Natural killer cell treated with Interleukin-12 subunit alpha and Interleukin-12 subunit beta and Interleukin-15 and Interleukin-18, amount 100 ng/mL, for 72 hours (primary cell): ENCODE data around the gene ZIC5. TPM values are rescaled to one million over a fixed set of nuclear protein-coding genes. Genes with fewer than 3 reads are reported as not detected.

Experiments
- ATAC-seq, 2 donors: fragments of 150-1000 bp; cut with Tn5 transposase in 1 of 2; sonication (Bioruptor Pico), chemical (Tn5 transposase) in 1 of 2; 2 replicates each; pipeline ENCODE4 v1.10.0; 2021
- DNase-seq: peaks from one replicate; pipeline ENCODE4 v3.0.0; 2022; ENCODE audit warnings: low spot score
- H3K27ac Mint-ChIP-seq, 2 donors: 1 replicate in 1 of 2; 2 replicates in 1 of 2; pipeline ENCODE4 v1.8.0; 2022; ENCODE audit warnings: mixed read lengths in 2 of 2, mild to moderate bottlenecking in 1 of 2, moderate library complexity in 1 of 2
- H3K27me3 Mint-ChIP-seq, 2 donors: 1 replicate in 1 of 2; 2 replicates in 1 of 2; pipeline ENCODE4 v1.8.0; 2022; ENCODE audit warnings: mixed read lengths in 2 of 2
- H3K36me3 Mint-ChIP-seq: one replicate; pipeline ENCODE4 v1.8.0; 2022; ENCODE audit warnings: mixed read lengths
- H3K4me1 Mint-ChIP-seq, 2 donors: 1 replicate in 1 of 2; 2 replicates in 1 of 2; pipeline ENCODE4 v1.8.0; 2022; ENCODE audit warnings: low read depth in 2 of 2, mixed read lengths in 2 of 2, mild to moderate bottlenecking in 1 of 2
- H3K4me3 Mint-ChIP-seq: one replicate; pipeline ENCODE4 v1.8.0; 2022; ENCODE audit warnings: mixed read lengths
- H3K9me3 Mint-ChIP-seq: 2 replicates; pipeline ENCODE4 v1.8.0; 2022; ENCODE audit warnings: mixed read lengths
- total RNA-seq, 2 donors: library from RNA; stranded (reverse); gene quantifications; one replicate each; pipeline ENCODE4 v1.2.3, GENCODE V29; 2022

The ZIC5 gene
- total RNA-seq, 2 donors from 2014 or later: not detected

DNA sequence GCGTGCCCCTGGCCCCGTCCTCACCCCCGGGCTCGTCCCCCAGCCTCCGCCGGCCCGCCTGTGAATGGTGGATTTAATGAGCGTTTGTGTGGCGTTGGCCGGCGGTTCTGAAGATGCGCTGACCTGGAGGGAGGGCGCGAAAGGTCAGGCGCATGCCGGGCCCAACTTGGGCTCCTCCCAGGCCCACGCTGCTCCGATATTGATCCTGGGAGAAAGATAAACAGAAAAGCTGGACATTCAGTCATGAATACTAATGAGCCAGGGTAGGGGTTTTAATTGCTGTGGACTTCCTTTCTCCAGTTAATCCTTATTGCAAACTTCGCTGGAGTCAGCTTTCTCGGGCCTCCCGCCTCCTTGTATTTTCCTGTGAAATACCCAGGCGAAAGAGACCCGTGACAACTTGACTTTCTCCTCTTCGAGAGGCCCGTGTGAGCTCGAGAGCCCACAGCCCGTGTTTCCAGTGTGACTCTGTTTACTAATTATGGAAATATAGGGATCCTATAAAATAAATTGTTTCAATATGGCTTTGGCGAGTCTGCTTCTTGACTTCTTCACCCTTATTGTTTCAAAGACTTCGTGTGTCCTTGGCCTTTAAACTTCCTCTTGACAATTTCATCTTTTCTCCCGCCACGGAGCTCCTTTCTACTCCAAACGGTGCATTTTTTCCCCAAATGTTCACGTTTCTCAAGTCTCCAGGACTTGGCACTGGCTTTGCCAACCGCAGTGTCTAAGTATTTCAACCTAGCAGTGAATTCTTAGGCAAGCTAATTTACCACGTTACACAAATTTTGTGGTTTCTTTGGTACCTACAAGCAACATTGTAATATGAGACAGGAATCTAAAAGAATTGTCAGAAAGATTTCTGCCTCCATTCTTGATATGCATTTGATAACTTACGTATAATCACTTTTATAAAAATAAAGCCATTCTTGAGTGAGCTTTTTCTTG, 20.5 kb upstream of the ZIC5 start:
- ATAC-seq (no peak), DNase-seq (no peak)
- Mint-ChIP-seq H3K4me3 (no peak overlapping the region), H3K27ac (no peak overlapping the region), H3K36me3 (peaks cover 24% of the 10 kb centered on the region), H3K9me3 (no peaks in the 10 kb centered on the region), H3K4me1 (peaks cover 14% of the 10 kb centered on the region in 2 donors), H3K27me3 (peaks cover 59 to 73% of the 10 kb centered on the region in 2 donors)

DNA sequence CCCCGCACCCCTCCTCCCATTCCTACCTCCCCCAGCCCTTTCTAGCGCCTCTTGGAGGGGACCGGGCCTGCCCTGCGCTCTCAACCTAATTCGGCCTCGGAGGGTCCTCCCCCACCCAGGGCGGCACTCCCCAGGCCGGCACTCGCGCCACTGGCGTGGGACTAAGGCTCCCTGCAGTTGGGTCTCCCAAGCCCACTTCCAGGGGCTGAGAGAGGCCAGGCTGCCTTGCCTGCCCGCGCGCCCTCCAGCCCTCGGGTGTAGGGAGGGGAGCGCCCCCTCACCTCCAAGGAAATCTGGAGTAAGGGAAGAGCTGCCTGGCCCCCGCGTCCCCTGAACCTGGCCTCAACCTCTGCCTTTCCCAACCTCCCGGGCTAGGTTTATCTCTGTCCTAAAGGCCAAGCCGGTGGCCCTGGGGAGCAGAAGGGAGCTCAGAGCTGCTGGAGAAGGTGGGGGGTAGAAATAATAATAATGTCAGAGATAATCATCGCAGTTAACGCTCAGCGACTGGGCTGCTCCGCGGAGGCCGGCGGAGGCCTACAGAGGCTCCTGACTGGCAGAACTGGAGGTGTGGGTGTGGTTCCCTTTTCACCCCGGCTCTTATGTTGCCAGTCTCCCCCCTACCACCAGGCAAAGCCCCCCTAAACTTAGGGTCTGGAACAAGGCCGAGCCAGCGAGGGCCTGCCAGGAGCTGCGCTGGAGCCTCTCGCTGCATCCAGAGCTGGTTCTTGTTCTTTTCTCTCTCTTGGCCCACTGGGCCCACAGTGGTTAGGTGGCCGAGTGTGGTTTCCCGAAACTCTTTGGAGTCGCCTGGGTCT, 19.7 kb upstream of the ZIC5 start:
- Mint-ChIP-seq H3K4me3 (no peak overlapping the region), H3K9me3 (no peaks in the 10 kb centered on the region), H3K36me3 (peaks cover 18% of the 10 kb centered on the region), H3K27ac (no peak overlapping the region), H3K4me1 (peaks cover 14 to 16% of the 10 kb centered on the region in 2 donors), H3K27me3 (peaks cover 56 to 73% of the 10 kb centered on the region in 2 donors)
- ATAC-seq (no peak), DNase-seq (no peak)

DNA sequence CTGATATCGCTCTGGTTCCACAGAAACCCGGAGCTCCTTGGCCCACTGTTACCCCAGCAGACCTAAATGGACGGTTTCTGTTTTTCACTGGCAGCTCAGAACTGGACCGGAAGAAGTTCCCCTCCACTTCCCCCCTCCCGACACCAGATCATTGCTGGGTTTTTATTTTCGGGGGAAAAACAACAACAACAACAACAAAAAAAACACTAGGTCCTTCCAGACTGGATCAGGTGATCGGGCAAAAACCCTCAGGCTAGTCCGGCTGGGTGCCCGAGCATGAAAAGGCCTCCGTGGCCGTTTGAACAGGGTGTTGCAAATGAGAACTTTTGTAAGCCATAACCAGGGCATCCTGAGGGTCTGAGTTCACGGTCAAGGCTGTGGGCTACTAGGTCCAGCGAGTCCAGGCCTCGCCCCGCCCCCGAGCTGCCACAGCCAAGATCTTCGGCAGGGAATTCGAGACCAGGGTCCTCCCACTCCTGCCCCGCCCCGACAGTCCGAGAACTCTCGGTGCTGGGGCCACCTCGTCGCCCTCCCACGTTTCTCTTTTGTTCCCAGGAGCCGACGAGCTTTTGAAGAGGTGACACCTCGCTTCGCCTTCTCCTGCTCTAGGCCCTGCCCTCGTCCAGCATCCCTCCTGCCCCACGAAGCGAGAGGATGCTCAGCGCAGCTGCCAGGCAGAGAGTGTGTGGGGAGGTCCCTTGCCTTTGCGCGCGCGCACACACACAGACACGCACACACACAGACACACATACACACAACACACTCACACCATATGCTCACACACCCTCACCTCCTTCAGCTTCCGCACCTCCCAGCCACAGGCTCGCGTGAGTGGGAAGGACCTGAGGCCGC, 18.8 kb upstream of the ZIC5 start:
- peaks cover 54 to 71% of the 10 kb centered on the region in 2 donors for H3K27me3 Mint-ChIP-seq
- peaks cover 16% of the 10 kb centered on the region for H3K36me3 Mint-ChIP-seq
- DNase-seq (no peak), ATAC-seq (no peak)
- H3K9me3 Mint-ChIP-seq: no peaks in the 10 kb centered on the region
- H3K27ac Mint-ChIP-seq: no peak overlapping the region
- H3K4me1 Mint-ChIP-seq: peaks cover 11 to 15% of the 10 kb centered on the region in 2 donors
- H3K4me3 Mint-ChIP-seq: no peak overlapping the region

DNA sequence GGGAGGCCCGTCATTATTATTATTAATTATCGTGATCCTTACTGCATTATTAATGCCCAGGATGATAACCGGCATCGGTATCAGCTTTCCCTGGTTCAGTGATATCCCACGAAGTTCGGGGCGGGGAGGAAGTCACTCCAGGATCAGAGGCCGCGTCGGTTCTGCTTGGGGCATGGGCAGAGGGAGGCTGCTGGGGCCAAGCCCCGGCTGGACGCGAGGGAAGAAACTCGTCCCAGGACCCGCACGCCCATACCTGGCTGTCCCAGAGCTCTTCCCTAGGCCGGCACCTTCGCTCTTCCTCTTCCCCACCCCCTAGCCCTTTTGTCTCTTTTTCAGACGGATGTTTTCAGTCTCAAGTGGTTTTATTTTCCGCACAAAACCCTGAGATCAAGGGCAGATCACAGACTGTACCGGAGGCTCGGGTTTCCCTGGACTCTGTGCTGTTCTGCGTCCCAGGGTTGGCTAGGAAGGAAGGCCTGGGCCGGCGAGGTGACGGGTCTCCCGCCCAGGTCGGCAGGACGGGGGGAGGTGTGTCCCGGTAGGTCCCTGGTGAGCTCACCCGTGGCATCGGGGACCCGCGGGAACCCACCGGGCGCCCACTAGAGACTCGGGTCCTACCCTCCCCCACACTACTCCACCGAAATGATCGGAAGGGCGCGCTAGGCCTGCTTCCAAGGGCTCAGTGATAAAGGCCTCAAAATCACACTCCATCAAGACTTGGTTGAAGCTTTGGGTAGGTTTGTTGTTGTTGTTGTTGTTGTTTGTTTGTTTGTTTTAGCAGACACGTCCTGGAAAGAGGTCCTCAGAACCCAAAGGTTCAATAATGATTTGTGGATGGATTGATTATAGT, 17.9 kb upstream of the ZIC5 start:
- peak in 1 of 2 donors; percentile 5 for ATAC-seq
- Mint-ChIP-seq H3K4me3 (no peak overlapping the region), H3K27me3 (peaks cover 48 to 65% of the 10 kb centered on the region in 2 donors), H3K9me3 (no peaks in the 10 kb centered on the region), H3K27ac (no peak overlapping the region), H3K4me1 (peaks cover 11 to 16% of the 10 kb centered on the region in 2 donors), H3K36me3 (peaks cover 13% of the 10 kb centered on the region)
- no peak for DNase-seq

DNA sequence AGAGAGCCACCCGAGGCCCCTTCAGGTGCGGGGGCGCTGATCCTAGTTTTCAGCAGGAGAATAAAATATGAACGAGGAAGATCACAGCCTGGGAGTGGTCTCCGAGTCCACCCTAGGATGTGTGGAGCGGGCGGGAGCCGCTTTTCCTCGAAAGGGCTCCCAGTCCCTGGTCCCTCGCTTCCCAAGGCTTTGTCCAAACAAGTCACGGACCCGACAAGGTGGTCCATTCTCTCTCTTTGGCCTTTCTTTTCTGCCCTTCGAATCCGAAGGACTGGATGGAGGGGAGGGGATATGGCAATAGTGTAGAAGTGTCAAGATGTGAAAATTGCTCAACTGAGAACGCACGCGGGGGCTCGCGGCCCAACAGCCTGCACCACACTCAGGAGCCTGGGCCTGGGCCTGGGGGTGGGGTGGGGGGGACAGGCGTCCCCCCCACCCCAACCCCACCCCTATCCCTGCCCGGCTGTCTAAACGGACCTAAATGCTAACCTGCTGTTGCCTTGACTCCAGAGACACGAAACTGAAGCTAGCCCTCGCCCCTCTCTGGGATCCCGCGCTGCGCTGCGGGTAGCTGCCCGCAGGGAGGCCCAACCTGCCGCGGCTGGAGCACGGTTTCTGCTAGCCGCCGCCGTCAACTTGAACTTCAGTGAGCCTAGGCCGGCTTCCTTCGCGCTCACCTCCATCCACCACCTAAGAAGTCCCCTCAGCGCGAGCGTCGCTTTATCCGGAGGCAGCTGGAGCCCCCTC, 17.1 kb upstream of the ZIC5 start:
- peaks cover 11 to 18% of the 10 kb centered on the region in 2 donors for H3K4me1 Mint-ChIP-seq
- H3K27me3 Mint-ChIP-seq: peaks cover 45 to 65% of the 10 kb centered on the region in 2 donors
- no peaks in the 10 kb centered on the region for H3K9me3 Mint-ChIP-seq
- no peak overlapping the region for H3K27ac Mint-ChIP-seq
- H3K36me3 Mint-ChIP-seq: peaks cover 16% of the 10 kb centered on the region
- H3K4me3 Mint-ChIP-seq: no peak overlapping the region
- no peak for DNase-seq
- no peak for ATAC-seq

DNA sequence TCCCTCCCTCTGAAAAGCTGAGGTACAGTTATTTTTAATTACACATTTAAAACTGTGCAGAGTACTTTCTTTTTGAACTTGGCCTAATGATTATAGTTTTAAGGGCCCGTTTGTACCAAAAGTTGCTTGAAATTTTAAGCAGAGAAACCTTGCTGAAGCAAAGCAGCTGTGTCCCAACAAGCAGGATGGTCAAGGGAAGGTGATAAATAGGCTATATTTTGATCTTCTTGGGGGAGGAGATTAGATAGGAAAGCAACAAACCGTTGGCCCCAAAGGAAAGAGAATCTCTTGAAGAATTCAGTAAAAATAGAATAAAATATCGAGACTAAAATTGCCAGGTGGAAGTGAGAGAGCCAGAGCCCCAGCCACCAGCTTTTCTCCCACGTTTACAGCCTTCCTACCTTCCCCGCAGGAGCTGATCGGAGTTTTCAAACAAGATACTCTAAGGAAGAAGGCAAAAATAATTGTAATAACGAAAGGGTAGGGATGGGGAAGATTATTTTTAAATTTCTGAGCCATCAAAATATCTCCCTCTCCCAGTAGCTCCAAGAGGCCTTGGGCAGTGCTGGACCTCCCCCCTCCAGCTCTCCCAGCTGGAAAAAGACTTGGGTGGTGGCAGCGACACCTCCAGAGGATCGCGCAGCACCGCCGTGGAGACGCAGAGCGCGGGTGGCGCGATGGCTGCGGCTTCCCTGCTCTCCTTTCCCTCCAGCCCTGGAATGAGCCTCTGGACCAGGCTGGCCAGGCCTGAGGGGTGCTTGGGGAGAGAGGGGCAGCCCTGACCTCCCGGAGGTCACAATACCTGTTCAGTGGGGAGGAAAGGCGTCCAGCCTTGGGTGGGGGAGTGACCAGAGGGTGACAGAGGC, 15.8 kb upstream of the ZIC5 start:
- ATAC-seq: no peak
- peaks cover 6 to 14% of the 10 kb centered on the region in 2 donors for H3K4me1 Mint-ChIP-seq
- H3K9me3 Mint-ChIP-seq: no peaks in the 10 kb centered on the region
- DNase-seq: no peak
- H3K36me3 Mint-ChIP-seq: peaks cover 12% of the 10 kb centered on the region
- peak overlapping the region; percentile 2 for H3K4me3 Mint-ChIP-seq
- H3K27me3 Mint-ChIP-seq: peaks cover 41 to 58% of the 10 kb centered on the region in 2 donors
- H3K27ac Mint-ChIP-seq: no peak overlapping the region

DNA sequence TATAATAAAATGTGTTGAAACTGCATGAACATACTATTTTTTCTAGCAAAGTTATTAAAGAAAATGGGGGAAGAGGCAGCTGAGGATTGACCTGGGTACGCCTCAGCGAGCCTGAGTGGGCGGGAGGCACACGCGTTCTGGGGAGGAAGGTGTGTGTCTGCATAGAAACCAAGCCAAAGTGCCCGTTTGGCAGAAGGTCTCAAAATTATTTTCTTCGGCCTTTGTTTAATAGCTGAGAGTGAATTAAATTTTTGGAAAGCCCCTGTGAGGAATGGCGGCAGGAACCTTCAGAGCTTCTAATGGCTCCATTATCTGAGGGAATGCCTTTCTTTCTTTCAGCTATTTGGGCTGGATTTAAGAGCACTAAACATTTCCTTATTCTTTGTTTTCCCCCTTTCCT, 15.2 kb upstream of the ZIC5 start:
- DNase-seq: no peak
- Mint-ChIP-seq H3K4me3 (no peak overlapping the region), H3K4me1 (peaks cover 6 to 14% of the 10 kb centered on the region in 2 donors), H3K9me3 (no peaks in the 10 kb centered on the region), H3K36me3 (peaks cover 12% of the 10 kb centered on the region), H3K27ac (no peak overlapping the region), H3K27me3 (peaks cover 34 to 51% of the 10 kb centered on the region in 2 donors)
- no peak for ATAC-seq

DNA sequence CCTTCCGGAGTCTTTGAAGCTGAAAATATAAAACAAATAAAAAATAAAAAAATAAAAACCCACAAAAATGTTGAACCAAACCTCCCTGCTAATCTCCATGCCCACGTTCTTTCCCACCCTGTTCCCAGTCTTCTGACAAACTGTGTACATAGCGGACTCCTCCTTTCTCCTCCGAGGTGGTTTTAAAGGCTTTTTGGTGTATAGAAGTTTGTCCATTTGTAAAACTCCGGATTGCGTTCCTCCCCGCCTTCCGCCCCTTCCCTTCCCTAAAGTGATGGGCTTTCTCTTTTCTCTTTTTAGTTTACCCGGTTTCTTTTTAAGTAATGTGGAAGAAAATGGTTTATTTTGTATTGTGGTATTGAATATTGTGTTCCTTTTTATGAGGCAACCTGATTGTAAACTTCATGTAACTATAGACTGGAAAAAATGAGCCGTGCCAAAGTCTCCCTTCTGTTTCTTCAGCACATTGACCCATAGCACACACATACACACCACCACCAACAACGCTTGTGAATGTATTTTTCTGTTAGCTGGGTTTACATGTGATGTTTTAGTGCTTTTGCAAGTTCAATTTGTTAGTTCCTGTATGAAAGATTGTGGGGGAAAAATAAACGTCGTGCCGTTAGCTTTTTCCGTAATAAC, 14.4 kb upstream of the ZIC5 start:
- H3K9me3 Mint-ChIP-seq: no peaks in the 10 kb centered on the region
- H3K4me3 Mint-ChIP-seq: peak overlapping the region; percentile 51
- no peak for ATAC-seq

DNA sequence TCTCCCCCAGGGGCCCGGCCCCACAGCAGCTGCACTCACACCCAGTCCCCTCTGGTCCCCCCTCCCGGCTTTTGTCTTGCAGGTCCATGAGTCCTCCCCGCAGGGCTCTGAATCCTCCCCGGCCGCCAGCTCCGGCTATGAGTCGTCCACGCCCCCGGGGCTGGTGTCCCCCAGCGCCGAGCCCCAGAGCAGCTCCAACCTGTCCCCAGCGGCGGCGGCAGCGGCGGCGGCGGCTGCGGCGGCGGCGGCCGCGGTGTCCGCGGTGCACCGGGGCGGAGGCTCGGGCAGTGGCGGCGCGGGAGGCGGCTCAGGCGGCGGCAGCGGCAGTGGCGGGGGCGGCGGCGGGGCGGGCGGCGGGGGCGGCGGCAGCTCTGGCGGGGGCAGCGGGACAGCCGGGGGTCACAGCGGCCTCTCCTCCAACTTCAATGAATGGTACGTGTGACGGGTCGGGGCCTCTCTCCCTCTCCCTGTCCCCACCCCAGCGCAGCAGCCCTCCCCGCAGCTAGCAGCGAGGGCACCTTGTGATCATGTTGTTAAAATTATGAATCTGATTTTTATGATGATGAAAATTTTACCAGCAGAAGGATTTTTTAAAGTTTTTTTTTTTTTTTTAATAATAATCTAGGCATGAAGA, 13.8 kb upstream of the ZIC5 start:
- Mint-ChIP-seq H3K9me3 (no peaks in the 10 kb centered on the region), H3K4me1 (peaks cover 6 to 14% of the 10 kb centered on the region in 2 donors), H3K36me3 (peaks cover 12% of the 10 kb centered on the region), H3K27ac (peak overlapping the region; percentile 45 to 74), H3K4me3 (peak overlapping the region; percentile 51), H3K27me3 (peaks cover 29 to 48% of the 10 kb centered on the region in 2 donors)
- DNase-seq (no peak), ATAC-seq (no peak)

More for the DNA sequence above, 14.4 kb upstream of the ZIC5 start:
- DNase-seq: no peak
- Mint-ChIP-seq H3K27ac (peak overlapping the region; percentile 45 to 74), H3K36me3 (peaks cover 12% of the 10 kb centered on the region), H3K27me3 (peaks cover 32 to 48% of the 10 kb centered on the region in 2 donors), H3K4me1 (peaks cover 6 to 14% of the 10 kb centered on the region in 2 donors)

DNA sequence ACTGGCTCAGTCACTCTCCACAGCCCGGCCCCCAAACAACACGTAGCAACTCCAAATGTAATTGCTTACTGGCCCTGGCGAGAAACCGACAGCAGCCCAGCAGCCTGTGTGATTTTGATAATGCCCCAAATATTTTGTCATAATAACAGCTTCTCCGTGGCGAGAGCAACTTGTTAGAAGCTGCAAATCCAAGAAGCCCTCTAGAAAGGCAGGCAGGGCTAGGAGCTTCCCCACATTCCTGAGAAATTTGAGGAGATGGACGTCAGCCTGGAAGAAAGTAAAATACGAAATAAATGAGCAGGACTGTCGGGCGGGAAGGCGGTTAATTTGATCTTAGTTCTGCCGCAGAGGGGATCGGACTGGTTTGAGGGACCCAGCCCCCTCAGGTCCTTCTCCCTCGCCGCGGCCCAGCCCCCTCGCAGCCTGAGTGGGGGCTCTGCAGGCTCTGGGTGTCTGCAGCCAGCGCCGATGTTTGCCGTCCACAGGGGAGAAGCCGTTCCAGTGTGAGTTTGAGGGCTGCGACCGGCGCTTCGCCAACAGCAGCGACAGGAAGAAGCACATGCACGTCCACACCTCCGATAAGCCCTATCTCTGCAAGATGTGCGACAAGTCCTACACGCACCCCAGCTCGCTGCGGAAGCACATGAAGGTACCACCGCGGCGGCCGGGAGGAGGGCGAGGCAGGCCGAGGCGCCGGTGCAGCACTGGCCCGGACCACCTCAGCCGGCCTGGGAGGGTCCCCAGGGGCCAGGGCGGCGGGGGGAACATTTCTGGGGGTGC, 13.1 kb upstream of the ZIC5 start:
- Mint-ChIP-seq H3K27me3 (peaks cover 25 to 48% of the 10 kb centered on the region in 2 donors), H3K4me3 (peak overlapping the region; percentile 47), H3K27ac (peak overlapping the region; percentile 41 to 61)

More for the DNA sequence above, 13.1 kb upstream of the ZIC5 start:
- no peak for ATAC-seq
- peaks cover 6 to 14% of the 10 kb centered on the region in 2 donors for H3K4me1 Mint-ChIP-seq
- H3K9me3 Mint-ChIP-seq: no peaks in the 10 kb centered on the region
- DNase-seq: no peak
- peaks cover 12% of the 10 kb centered on the region for H3K36me3 Mint-ChIP-seq
